Measurements from ENCODE around the gene BICD1.

BICD1 gene

GRCh38 chr12:32395026-32395425 lies 288.4 kb downstream of the BICD1 start:
- no peak overlapping the region for H3K4me3 ChIP-seq (ENCODE audit: low read length)
- TF ChIP-seq ZNF274 (IDR thresholded peaks at IDR 0.05; ENCODE audit: low read depth, low read length): no peak

DNA sequence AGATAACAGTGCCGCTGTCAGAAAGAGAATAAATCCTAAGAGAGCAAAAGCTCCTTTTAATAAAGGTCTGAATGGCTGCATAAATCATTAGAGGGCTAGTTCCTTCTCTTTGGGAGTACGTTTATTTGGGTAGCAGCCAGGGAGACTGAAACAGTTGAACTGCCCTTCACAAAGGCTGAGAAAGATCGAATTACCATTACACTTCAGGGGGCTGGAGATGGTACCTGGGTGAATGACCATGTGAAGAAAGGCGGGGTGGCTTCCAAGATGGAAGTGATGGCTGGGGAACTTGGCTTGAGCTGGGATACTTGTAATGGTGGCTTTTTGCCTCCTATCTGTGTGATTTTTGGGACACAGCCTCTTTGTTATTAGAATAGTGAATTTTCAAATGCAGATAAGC lies 291.0 kb downstream of the BICD1 start:
- TF ChIP-seq ZNF274 (IDR thresholded peaks at IDR 0.05; ENCODE audit: low read depth, low read length): no peak
- no peak overlapping the region for H3K4me3 ChIP-seq (ENCODE audit: low read length)

DNA sequence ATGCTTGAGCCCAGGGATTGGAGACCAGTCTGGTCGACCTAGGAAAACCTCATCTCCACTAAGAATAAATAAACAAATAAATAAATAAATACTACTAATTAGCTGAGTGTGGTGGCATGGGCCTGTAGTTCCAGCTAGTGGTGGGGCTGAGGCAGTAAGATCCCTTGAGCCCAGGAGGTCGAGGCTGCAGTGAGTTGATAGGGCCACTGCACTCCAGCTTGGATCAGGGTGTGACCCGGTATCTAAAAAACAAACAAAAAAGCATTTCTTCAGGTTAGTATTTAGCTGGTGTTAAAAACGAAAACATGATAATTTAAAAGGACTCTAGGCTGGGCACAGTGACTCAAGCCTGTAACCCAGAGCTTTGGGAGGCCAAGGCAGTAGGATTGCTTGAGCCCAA lies 291.5 kb downstream of the BICD1 start:
- no peak for TF ChIP-seq ZNF274 (IDR thresholded peaks at IDR 0.05; ENCODE audit: low read depth, low read length)
- H3K4me3 ChIP-seq (ENCODE audit: low read length): no peak overlapping the region

DNA sequence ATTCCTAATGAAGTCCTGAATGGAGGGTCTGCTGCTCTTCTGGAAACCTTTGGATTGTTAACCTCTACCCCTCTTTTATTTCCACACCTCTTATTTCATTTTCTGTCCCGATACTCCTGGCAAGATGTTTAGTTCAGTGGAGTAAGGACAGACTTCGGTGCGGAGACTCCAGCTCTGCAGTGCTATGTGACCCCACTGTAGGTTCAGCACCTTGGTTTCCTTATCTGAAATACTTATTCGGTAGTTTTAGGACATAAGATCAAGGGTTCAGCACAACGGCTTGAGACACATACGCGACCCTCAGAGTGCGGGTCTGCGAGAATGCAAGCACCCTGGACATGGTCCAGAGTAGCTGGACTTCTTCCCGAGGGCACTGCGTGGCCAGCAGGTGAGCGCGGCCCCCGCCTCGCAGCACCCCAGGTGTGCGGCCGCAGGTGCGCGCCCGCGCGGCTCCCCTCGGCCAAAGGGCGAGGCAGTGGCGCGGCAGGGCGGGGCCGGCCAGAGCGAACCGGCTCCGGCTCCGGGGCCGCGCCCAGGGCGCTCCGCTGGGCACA lies 292.2 kb downstream of the BICD1 start:
- no peak for TF ChIP-seq ZNF274 (IDR thresholded peaks at IDR 0.05; ENCODE audit: low read depth, low read length)
- H3K4me3 ChIP-seq (ENCODE audit: low read length): peak overlapping the region; percentile 65; the same call in 1 of the 2 replicates

DNA sequence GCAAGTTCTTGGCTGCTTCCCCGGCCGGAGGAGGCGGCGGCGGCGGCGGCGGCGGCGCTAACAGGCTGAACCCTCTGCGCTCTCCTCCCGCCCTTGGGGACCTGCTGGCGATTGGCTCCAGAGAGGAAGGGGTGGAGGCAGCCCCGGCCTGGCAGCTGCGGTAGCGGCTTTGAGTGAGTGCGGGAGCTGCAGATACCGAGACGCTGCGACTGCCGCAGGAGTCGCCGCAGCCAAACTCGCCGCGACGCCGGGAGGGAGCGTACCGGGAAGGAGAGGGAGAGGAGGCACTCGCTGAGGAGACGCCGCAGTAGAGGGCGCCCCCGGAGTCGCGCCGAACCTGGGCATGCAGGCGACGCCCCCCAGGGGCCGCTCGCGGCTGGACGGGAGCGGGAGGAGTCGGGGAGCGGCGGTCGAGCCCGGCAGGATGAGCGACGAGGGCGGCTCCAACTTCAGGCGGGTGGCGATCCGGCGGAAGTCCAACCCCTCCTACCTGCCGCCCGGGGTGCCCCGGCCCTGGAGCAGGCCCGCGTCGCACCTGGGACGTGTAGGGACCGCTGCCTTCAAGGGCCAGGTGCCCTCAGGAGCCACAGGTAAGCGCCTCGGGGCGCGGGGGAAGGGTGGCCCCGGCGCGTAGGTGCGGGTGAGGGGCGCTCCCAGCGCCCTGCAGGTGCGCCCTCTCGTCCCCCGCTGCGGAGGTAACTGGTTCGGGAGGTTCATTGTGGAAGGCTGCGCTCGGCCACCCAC lies 292.9 kb downstream of the BICD1 start, which contains the start of gene FGD4:
Gene FGD4, plus strand, starts transcription at position 189 of the 744 bp plus-strand sequence.
- no peak for TF ChIP-seq ZNF274 (IDR thresholded peaks at IDR 0.05; ENCODE audit: low read depth, low read length)
- peak within 1 kb of the TSS; percentile 65 for H3K4me3 ChIP-seq (ENCODE audit: low read length)

- no peak for TF ChIP-seq ZNF274 (IDR thresholded peaks at IDR 0.05; ENCODE audit: low read depth, low read length)
- peak overlapping the region; percentile 65 for H3K4me3 ChIP-seq (ENCODE audit: low read length)
Observed at GRCh38 chr12:32400114-32400672, 293.5 kb downstream of the BICD1 start.

GRCh38 chr12:32400866-32401265 lies 294.2 kb downstream of the BICD1 start:
- H3K4me3 ChIP-seq (ENCODE audit: low read length): no peak overlapping the region
- TF ChIP-seq ZNF274 (IDR thresholded peaks at IDR 0.05; ENCODE audit: low read depth, low read length): no peak

DNA sequence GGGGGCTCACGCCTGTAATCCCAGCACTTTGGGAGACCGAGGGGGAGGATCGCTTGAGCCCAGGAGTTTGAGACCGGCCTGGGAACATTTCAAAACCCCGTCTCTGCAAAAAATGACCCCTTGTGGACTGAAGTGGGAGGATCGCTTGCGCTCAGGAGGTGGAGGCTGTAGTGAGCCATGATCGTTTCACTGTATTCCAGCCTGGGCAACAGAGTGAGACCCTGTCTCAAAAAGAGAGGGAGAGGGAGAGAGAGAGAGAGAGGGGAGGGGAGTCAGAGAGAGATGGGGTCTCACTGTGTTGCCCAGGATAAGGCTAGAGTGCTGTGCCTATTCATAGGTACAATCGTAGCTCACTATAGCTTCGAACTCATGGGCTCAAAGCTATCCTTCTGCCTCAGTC lies 295.5 kb downstream of the BICD1 start:
- no peak overlapping the region for H3K4me3 ChIP-seq (ENCODE audit: low read length)
- TF ChIP-seq ZNF274 (IDR thresholded peaks at IDR 0.05; ENCODE audit: low read depth, low read length): no peak

DNA sequence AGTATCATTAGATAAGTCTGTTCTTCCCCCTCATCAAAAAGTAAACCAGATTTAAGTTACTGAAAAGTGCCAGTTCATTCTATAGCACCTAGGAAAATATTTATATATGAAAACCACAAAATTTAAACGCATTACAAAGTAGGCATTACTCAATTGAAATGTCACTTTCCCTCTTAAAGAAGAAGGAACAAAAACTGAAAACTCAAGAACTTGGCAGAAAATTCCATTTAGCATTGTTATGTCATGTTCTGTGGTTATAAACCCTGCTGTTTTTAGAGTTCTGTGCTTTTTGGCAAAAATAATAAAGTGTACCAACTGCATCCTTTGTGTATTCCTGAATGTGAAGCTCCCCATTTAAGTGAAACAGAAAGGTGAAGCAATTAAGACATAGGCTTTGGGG lies 296.3 kb downstream of the BICD1 start:
- no peak for TF ChIP-seq ZNF274 (IDR thresholded peaks at IDR 0.05; ENCODE audit: low read depth, low read length)

GRCh38 chr12:32407795-32408194 lies 301.1 kb downstream of the BICD1 start:
- TF ChIP-seq ZNF274 (IDR thresholded peaks at IDR 0.05; ENCODE audit: low read depth, low read length): no peak
- no peak overlapping the region for H3K4me3 ChIP-seq (ENCODE audit: low read length)

More for the DNA sequence above, 296.3 kb downstream of the BICD1 start:
- no peak overlapping the region for H3K4me3 ChIP-seq (ENCODE audit: low read length)

DNA sequence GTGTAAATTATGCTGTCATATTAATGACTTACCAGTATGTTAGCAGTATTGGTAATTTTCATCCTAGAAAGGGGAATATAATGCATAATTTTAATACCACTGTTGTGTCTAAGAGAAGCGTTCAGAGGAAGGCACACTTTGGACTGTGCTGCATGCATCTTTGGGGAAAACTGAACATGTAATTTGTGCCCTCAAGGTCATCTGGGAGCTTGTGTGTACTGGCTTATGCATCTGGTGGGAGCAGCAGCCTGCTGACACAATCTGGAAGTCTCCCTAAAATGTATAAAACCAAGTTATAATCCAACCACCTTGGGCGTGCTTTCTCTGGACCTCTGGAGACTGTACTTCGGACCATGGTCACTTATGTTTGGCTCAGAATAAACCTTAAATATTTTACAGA lies 306.8 kb downstream of the BICD1 start:
- no peak for TF ChIP-seq ZNF274 (IDR thresholded peaks at IDR 0.05; ENCODE audit: low read depth, low read length)
- no peak overlapping the region for H3K4me3 ChIP-seq (ENCODE audit: low read length)

GRCh38 chr12:32418221-32418620 lies 311.6 kb downstream of the BICD1 start:
- TF ChIP-seq ZNF274 (IDR thresholded peaks at IDR 0.05; ENCODE audit: low read depth, low read length): no peak
- H3K4me3 ChIP-seq (ENCODE audit: low read length): no peak overlapping the region

DNA sequence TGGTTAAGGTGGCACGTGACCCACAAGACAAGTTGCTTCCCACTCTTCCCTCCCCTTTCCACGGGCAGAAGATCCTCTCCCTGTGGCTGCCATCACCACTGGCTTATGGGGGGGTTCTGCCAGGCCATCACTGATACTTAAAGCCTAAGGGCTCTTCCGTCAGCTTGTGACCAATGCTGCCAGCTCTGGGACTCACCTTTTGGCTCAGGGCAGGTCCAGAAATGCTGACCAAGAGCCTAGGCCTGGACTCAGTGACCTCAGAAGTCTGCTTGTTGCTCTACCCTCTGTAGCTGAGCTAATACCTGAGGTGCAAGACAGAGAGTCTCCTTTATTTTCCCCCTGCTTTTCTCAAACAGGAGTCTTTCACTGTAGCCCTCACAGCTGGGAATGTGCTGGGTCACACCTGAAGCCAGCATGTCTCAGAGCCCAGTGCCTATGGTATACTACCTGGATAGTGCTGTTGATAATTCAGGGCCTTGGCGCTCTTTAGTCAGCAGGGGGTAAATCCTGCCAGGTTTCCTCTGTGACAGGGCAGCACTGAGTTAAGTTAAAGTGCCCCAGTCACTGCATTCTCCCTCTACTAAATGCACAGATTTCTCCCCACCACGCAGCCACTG lies 312.4 kb downstream of the BICD1 start:
- TF ChIP-seq ZNF274 (IDR thresholded peaks at IDR 0.05; ENCODE audit: low read depth, low read length): no peak
- H3K4me3 ChIP-seq (ENCODE audit: low read length): no peak overlapping the region

- no peak overlapping the region for H3K4me3 ChIP-seq (ENCODE audit: low read length)
- no peak for TF ChIP-seq ZNF274 (IDR thresholded peaks at IDR 0.05; ENCODE audit: low read depth, low read length)
Observed at GRCh38 chr12:32419520-32419960, 312.9 kb downstream of the BICD1 start.

GRCh38 chr12:32420356-32420755 lies 313.7 kb downstream of the BICD1 start:
- no peak for TF ChIP-seq ZNF274 (IDR thresholded peaks at IDR 0.05; ENCODE audit: low read depth, low read length)
- H3K4me3 ChIP-seq (ENCODE audit: low read length): no peak overlapping the region
